ENCODE results near the gene PPME1.

- TF ChIP-seq CTCF (IDR thresholded peaks at IDR 0.05) (no peak), EZH2 (IDR thresholded peaks at IDR 0.05; ENCODE audit: borderline replicate concordance, insufficient read depth, low read depth, low read length, poor library complexity, severe bottlenecking) (no peak)
Observed at GRCh38 chr11:74262725-74263124, 91.6 kb downstream of the PPME1 start.

Data from B cell (primary cell).